GM19438 (cell line): ENCODE measurements around the gene DMAP1.

ENCODE experiments used
- ATAC-seq: cut with Tn5 transposase; IDR thresholded peaks from one replicate; pipeline ENCODE4 v1.9.1; 2021; ENCODE audit warnings: low read depth; ENCODE audit not compliant: unreplicated experiment

DMAP1 gene

GRCh38 chr1:44227211-44227610 lies 13.9 kb downstream of the DMAP1 start:
- no peak for ATAC-seq

DNA sequence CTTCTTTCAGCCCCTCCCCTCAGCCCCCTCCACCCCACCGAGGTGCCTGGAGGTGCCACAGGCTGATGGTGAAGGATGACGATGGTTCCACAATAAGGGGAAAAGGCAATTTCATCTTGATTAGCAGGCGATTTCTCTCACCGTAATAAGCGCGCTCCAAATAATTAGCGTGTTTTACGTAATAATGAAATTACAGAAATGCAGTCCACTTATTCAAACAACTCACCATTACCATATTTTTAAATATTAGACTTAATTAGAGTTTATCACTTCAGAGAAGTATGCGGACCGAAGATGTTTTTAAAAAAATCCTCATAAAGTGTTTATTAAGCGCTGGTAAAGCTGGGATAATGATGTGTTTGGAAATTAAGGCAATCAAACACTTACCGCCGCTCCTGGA lies 14.9 kb downstream of the DMAP1 start:
- no peak for ATAC-seq

DNA sequence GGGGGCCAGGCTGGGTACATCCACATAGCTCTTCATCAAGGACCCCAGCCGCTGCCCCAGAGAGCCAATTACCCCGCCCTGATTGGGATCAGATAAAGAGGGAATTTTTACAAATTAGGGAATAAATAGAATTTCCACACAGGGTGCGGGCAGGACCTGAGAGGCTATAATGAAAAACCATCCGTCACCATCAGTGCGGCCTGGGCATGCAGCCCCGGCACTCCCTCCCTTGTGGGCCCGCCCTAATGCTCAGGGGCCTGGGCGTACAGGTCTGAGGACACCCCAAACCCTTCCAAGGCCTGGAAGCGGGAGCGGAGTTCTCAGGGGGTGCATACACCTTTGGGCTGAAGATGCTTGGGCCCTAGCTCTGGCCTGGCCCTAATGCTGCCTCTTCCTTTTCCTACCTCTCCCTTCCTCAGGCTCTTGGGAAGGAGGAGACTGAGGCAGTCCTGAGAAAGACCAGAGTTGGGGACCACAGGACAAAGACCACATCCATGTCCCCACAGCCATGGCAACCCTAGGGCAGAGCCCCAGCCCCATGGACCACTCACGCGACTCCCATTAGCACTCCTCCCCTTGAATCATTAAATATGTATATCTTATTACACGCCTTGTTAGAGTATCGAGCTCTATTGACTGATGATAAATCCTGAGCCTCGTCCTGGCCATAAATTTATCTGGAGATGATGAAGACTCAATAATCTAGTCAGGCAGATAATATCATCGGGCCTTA lies 16.3 kb downstream of the DMAP1 start:
- ATAC-seq = no peak

- no peak for ATAC-seq
Measured at GRCh38 chr1:44230796-44231195, 17.5 kb downstream of the DMAP1 start.

DNA sequence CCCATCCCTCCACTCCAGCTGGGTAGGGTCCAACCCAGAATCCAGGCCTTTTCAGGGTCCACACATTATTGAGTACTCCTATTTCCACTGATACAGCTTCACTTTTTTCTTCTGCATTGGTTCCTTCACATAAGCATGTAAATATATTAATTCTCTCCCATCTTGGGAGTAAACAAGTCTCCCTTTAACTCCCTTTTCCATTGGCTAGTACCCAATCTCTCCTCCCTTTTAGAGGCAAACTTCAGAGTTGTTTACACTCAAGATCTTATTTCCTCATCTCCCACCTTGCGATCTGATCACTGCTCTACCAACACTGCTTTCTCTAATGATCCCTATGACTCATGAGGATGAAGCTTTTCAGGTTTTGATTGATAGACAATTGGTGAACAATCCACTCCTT lies 20.3 kb downstream of the DMAP1 start:
- ATAC-seq = no peak

DNA sequence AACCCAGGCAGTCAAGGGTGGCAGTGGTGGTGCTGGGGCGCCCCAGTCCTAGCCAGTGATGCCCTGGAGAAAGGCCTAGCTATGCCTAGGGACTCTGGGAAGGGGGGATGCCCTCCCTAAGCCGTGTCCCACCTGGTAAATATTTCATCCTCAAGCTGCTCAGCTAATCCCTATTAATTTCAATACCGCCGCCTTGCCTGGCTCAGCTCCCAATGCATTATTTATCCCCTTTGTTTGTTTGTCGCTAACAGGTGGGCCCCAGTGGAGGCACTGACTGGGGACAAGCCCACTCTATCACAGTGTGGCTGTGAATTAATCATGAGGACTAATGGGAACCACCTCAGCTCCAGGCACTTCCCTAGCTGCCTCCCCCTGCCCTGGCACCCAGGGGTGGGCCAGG lies 22.5 kb downstream of the DMAP1 start:
- no peak for ATAC-seq

GRCh38 chr1:44236490-44237272 lies 23.4 kb downstream of the DMAP1 start:
- no peak for ATAC-seq

DNA sequence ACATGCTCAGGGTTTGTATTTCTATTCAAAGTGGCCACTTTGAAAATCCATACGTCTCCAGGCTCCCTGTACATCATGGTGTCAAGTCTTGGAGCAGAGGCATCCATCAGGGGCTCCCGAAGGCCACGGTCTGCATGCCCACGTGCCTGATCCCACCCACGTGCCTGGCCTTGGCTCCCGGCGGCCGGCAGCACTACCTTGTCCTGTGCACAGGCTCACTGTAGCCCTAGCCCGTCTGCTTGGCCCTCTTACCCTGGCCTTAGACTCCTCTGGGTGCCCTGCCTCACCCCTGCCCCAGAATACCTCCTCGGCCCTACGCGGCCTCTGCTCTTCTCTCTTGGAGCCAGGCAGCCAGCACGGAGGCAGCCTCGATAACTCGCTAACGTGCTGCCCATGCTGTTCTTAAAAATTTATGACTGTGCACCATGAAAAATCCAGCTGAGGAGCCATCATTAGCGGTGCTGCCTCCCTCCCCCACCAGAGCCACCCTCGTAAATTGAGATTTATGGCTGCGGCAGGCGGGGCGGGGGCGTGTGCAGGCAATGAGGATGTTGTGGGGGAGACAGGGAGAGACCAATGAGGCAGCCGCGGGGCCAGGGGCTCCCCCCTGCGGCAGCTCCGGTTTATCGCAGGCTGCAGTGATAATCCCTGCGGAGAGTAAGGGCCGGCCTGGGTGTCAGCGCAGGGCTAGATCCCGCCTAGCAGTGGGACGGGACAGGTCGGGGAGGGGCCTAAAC lies 24.6 kb downstream of the DMAP1 start:
- ATAC-seq = no peak

- ATAC-seq = no peak
Measured at GRCh38 chr1:44238660-44239059, 25.4 kb downstream of the DMAP1 start.

DNA sequence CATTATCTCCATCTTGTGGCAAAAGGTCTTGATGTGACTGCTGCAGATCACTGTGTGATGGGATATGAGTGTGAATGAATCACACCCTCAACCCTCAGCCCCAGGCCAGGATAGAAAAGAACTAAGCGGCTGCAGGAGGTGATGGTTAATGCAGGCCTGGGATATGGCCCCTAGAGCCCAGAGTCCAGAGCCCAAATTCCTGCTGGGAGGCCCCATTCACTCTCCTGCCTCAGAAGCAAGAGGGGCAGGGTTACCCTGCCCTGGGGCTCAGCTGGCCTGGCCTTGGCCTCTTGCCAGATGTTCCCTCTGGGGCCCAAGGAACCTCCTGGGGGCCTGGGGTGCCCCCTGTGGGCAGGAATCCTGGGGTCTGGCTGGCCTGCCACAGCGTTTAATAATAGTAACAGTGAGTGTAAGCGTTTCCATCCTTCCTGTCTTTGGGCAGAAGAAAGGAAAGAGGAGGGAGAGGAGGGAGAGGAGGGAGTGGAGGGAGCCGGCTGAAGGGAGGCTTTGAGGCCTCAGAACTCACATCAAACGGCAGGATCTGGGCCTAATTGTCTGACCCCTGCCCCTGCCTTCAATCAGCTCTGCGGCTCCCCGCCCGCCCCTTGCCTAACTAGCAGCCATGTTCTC lies 26.2 kb downstream of the DMAP1 start:
- ATAC-seq = no peak

DNA sequence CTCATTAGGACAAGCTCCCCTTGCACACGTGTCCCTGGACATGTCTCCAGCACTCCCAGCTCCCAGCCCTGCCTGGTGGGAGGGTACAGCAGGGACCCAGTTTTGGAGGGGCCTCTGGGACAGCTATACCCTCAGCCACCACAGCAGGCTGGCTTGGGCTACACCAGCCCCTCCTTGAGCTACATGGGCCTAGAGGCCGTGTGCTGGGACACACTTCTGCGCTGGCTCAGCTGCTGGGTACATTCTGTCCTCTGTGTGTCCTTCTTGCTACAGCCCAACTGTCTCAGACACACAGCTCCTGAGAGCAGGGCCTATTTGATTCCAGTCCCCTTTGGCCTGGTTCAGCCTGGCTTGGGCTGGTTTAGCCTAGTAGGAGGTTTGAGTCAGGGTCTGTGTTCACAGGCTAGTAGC lies 26.7 kb downstream of the DMAP1 start:
- no peak for ATAC-seq

GRCh38 chr1:44240802-44241671 lies 27.8 kb downstream of the DMAP1 start:
- ATAC-seq = no peak

- no peak for ATAC-seq
Measured at GRCh38 chr1:44242746-44243145, 29.5 kb downstream of the DMAP1 start.

GRCh38 chr1:44243782-44244495 lies 30.7 kb downstream of the DMAP1 start:
- no peak for ATAC-seq

DNA sequence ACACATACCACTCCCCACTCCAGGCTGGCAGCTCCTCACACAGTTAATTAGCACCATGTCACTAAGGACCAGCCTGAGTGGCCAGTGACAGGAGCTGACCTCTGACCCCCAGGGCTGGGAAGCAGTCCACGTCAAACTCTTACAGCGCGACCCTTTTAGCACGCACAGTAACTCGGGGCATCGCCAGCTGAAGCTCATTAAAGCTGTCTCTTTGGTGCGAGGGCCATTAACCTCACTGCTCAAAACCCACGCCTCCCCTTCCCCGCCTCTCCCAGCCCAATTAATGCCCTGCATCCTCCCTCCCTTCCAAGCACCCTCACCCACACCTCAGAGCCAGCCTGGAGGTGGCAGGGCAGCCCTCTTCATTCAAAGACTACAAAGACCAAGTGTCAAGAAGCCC lies 31.7 kb downstream of the DMAP1 start:
- no peak for ATAC-seq

GRCh38 chr1:44246806-44247205 lies 33.5 kb downstream of the DMAP1 start:
- ATAC-seq = no peak

DNA sequence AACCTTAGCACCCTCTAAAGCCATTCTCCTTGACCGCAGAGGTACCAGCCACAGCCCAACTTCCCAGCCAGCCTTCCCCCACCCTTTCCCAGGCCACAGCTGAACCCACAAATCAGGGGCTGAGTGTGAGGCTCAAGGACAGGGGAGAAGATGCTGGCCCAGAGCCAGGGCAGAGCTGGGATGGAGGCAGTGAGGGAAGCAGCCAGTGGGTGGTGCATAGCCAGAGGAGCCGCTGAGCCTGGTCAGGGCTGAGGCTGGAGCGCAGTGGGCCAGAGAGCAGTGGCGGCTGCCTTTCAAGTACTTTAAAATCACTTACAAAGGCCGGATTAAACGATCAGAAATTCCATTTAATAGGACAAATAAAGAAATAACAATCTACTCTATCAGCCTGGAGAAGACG lies 36.3 kb downstream of the DMAP1 start:
- no peak for ATAC-seq

DNA sequence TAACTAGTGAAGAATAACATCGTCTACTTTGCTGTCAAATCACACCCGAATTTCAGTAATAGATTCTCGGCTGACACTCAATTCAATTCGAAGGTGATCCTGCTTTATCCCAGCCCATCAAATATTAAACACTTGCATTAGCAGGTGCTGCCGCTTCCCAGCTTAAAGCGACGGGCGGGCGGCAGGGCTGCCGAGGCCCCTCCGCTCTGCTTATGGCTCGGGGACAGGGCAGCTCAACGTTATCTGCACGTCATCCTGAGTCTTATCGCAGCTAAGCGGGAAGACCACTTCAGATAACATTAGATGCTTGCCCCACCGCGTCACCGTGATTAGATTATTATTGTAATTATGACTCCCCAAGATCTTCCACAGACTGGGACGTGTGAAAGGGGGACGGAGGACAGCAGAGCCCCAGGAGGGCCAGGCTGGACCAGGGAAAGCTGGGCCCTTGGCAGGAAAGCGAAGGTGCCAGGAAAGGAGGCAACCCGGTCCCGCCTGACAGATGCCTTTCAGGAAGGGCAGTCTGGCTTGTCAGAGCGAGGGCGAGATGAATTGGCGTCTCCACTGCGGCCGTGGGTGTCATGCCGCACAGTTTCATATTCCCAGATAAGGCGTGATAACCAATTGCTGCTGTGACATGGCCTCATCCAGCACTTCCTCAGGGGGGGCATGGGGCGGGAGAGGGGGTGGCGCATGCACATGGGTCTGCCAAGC lies 37.0 kb downstream of the DMAP1 start:
- ATAC-seq = no peak

- ATAC-seq = no peak
Measured at GRCh38 chr1:44251486-44251885, 38.2 kb downstream of the DMAP1 start.
